AG04450 (cell line): ENCODE measurements around the gene NDUFAF5. TPM values are rescaled to one million over a fixed set of nuclear protein-coding genes. Genes with fewer than 3 reads are reported as not detected.

Experiments
- CTCF ChIA-PET: fragments of 300-600, 350-600 bp; formaldehyde crosslinking; extraction: SDS; loops from one replicate; lab custom pipeline; 2022; ENCODE audit warnings: antibody characterized with exemption, inconsistent platforms; lab: Charles Lee
- POLR2A ChIA-PET: fragments of 350-600 bp; formaldehyde crosslinking; extraction: SDS; loops from one replicate; lab custom pipeline; 2021; ENCODE audit warnings: antibody characterized with exemption, inconsistent platforms; lab: Yijun Ruan, JAX
- DNase-seq: peaks from one replicate; pipeline ENCODE4 v3.0.0-alpha.2; 2011; ENCODE audit warnings: low read depth, low spot score
- H3K27ac ChIP-seq: one replicate; pipeline ENCODE4 v1.5.1; 2012; ENCODE audit warnings: low read depth, low read length, control low read depth
- H3K27me3 ChIP-seq: one replicate; pipeline ENCODE4 v1.6.0; 2012; ENCODE audit warnings: low read length; ENCODE audit not compliant: control insufficient read depth, insufficient read depth
- H3K4me3 ChIP-seq: 2 replicates; pipeline ENCODE4 v1.5.1; 2011; ENCODE audit warnings: mild to moderate bottlenecking, low read depth, low read length, control low read depth
- H3K9me3 ChIP-seq: 2 replicates; pipeline ENCODE4 v1.5.1; 2012; ENCODE audit warnings: low read length; ENCODE audit not compliant: control insufficient read depth, insufficient read depth
- polyA plus RNA-seq: library from polyadenylated mRNA; depleted of rRNA; stranded (reverse); fragments of >200 nt; gene quantifications from 2 replicates; pipeline ENCODE4 v1.2.3, GENCODE V29; 2011
- TF ChIP-seq, protein P1 (sequence below): IDR thresholded peaks from 2 replicates; pipeline ENCODE4 v1.5.1; 2011; ENCODE audit warnings: low read depth, low read length, control low read depth, inconsistent platforms

NDUFAF5 gene
- polyA plus RNA-seq, 1 experiment, result 24.1 TPM

DNA sequence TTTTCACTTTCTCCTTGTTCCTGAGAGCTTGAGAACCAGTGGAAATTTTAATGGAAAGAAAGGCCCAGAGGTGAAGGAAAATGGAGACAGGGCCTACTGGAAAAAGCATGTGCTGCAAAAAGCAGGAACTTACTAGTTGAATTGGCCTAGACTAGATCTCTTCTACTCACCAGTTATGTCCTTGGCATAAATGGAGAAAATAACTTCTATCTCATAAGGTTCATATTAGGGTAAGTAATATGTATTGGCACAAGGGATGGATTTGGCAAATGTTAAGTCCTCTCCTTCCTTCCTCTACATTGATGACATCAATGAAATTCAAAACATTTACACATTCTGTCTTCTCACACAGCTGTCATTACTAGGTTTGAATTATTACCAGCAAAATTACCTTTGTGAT lies 74.0 kb downstream of the NDUFAF5 start:
- no peak overlapping the region for H3K4me3 ChIP-seq
- TF ChIP-seq, protein P1, sequence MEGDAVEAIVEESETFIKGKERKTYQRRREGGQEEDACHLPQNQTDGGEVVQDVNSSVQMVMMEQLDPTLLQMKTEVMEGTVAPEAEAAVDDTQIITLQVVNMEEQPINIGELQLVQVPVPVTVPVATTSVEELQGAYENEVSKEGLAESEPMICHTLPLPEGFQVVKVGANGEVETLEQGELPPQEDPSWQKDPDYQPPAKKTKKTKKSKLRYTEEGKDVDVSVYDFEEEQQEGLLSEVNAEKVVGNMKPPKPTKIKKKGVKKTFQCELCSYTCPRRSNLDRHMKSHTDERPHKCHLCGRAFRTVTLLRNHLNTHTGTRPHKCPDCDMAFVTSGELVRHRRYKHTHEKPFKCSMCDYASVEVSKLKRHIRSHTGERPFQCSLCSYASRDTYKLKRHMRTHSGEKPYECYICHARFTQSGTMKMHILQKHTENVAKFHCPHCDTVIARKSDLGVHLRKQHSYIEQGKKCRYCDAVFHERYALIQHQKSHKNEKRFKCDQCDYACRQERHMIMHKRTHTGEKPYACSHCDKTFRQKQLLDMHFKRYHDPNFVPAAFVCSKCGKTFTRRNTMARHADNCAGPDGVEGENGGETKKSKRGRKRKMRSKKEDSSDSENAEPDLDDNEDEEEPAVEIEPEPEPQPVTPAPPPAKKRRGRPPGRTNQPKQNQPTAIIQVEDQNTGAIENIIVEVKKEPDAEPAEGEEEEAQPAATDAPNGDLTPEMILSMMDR, result no peak
- H3K27me3 ChIP-seq, result no peaks in the 10 kb centered on the region
- ChIA-PET CTCF (no interaction called here), POLR2A (no interaction called here)
- no peak overlapping the region for H3K27ac ChIP-seq
- DNase-seq, result no peak
- no peaks in the 10 kb centered on the region for H3K9me3 ChIP-seq

DNA sequence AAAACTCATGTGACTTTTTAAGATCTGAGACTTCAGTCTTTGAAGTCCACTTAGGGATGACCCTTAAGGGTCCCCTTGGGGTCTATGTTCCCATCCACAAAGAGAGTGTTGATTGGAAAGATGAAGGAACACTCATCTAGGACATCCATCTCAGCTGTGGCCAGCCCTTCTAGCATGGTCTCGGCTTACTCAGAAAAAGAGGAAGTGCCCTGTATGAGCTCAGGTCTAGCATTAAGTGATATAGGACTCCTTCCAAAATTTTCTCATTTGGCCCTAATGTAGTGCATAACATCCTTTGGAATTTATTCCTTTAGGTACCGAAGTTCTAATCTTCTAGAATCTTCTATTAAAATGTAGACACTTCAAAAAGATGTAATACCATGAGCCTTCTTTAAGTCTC lies 77.4 kb downstream of the NDUFAF5 start:
- POLR2A ChIA-PET, result no interaction called here
- DNase-seq, result no peak
- no peak overlapping the region for H3K4me3 ChIP-seq
- H3K27me3 ChIP-seq, result no peaks in the 10 kb centered on the region
- CTCF ChIA-PET, result no interaction called here
- no peaks in the 10 kb centered on the region for H3K9me3 ChIP-seq
- TF ChIP-seq, protein P1, result no peak
- H3K27ac ChIP-seq, result no peak overlapping the region

DNA sequence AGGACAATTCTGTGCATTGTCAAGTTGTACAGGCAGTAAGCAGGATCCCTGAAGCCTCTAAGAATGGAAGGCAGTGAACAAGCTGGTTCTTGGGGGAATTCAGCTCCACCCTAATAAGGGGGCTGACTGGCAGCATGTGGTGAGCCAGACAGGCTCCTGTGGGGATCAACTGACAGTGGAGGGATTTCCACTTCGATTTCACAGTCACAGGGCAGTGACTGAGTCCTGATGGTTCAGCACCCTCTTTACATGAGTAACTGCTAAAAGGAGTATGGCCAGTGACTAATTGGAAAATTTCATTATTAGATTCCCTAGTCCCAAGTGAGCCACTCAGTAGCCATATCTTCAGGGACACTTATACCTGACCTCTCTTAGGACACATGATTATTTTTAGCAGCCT lies 78.4 kb downstream of the NDUFAF5 start:
- Histone ChIP-seq H3K27ac (no peak overlapping the region), H3K4me3 (no peak overlapping the region), H3K27me3 (no peaks in the 10 kb centered on the region), H3K9me3 (no peaks in the 10 kb centered on the region)
- ChIA-PET CTCF (no interaction called here), POLR2A (no interaction called here)
- TF ChIP-seq, protein P1, result no peak
- no peak for DNase-seq

DNA sequence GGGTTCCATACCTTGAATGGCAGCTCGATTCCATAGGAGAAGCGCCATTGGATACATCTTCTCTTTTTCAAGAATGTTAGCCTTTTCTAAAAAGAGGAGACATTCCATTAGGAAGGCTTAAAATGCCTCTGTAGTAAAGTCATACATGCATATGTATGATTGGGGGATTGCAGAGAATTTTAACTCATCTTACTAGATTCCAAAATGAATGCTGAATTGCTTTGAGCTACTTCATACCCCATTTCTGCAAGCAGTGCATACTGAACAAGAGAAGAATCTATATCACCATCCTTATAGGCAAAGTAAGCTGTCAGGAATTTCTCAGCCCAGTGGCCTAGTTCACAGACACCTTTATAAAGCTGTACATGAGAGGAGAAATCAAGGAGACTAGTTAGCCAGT lies 80.3 kb downstream of the NDUFAF5 start:
- TF ChIP-seq, protein P1, result no peak
- DNase-seq, result no peak
- ChIA-PET POLR2A (no interaction called here), CTCF (no interaction called here)
- H3K27ac ChIP-seq, result no peak overlapping the region
- no peaks in the 10 kb centered on the region for H3K9me3 ChIP-seq
- no peaks in the 10 kb centered on the region for H3K27me3 ChIP-seq
- H3K4me3 ChIP-seq, result no peak overlapping the region

DNA sequence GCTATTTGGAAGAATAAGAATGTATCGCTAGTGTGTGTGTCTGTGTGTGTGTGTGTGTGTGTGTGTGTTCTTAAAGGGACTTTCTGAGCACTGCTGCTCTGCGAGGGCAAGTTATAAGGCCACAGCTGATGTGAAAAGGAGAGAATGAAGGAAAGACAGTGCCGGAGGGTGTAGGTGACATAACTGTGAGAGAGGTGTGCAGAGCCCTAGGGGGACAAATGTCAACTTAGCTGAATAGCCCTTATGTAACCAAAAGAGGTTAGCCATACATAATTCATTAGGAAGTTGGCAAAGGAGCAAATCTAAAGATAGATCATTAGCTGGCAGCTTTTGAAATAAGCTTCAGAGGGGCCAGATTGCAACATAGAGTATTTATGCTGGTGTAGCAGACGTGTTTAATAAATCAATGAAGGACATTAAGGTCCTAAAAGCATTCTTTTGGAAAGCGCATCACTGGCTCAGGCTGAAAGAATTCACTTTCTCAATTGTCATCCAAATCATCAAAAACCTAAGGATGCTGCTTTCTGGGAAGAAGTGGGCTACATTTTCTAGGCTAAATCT lies 81.0 kb downstream of the NDUFAF5 start:
- ChIA-PET CTCF (no interaction called here), POLR2A (no interaction called here)
- Histone ChIP-seq H3K4me3 (no peak overlapping the region), H3K9me3 (no peaks in the 10 kb centered on the region), H3K27me3 (no peaks in the 10 kb centered on the region), H3K27ac (no peak overlapping the region)
- TF ChIP-seq, protein P1, result no peak
- no peak for DNase-seq
